Keratinocyte (primary cell): ENCODE data around the gene PCDHGB5. TPM values are rescaled to one million over a fixed set of nuclear protein-coding genes. Genes with fewer than 3 reads are reported as not detected.

ENCODE experiments used
- DNase-seq: peaks from one replicate; pipeline ENCODE4 v3.0.0-alpha.2; 2011; ENCODE audit warnings: low read depth, missing footprints, low spot score
- FAIRE-seq: peaks from 2 replicates; lab custom pipeline; 2011; peaks lifted over from hg19 to GRCh38; lab: Jason Lieb, UNC
- H2AFZ ChIP-seq: 2 replicates; pipeline ENCODE4 v1.6.0; 2012; ENCODE audit warnings: low read length, control low read depth, inconsistent platforms; ENCODE audit not compliant: control insufficient read depth
- H3K27ac ChIP-seq: 2 replicates; pipeline ENCODE4 v1.5.1; 2011; ENCODE audit warnings: low read length; ENCODE audit not compliant: control insufficient read depth, insufficient read depth
- H3K27me3 ChIP-seq: 3 replicates; pipeline ENCODE4 v1.6.0; 2011; ENCODE audit warnings: low read length; ENCODE audit not compliant: control insufficient read depth, insufficient read depth; ENCODE audit errors: extremely low read depth
- H3K36me3 ChIP-seq, 2 experiments: 2 replicates in 1 of 2; 3 replicates in 1 of 2; pipeline ENCODE4 v1.5.1; 2011; ENCODE audit warnings: low read length in 2 of 2, mild to moderate bottlenecking in 1 of 2; ENCODE audit not compliant: control insufficient read depth in 2 of 2, insufficient read depth in 2 of 2; ENCODE audit errors: extremely low read depth in 1 of 2
- H3K4me1 ChIP-seq: 3 replicates; pipeline ENCODE4 v1.5.1; 2011; ENCODE audit warnings: low read length; ENCODE audit not compliant: control insufficient read depth, insufficient read depth; ENCODE audit errors: extremely low read depth
- H3K4me2 ChIP-seq: 3 replicates; pipeline ENCODE4 v1.6.0; 2011; ENCODE audit warnings: low read depth, low read length; ENCODE audit not compliant: control insufficient read depth, insufficient read depth; ENCODE audit errors: extremely low read depth
- H3K4me3 ChIP-seq, 3 experiments: fragments of 200-600 bp in 1 of 3; sonication (generic) in 1 of 3; 2 replicates in 2 of 3; 3 replicates in 1 of 3; pipeline ENCODE4 v1.5.1; 2011 to 2016; ENCODE audit warnings: low read length in 3 of 3, mild to moderate bottlenecking in 3 of 3, control low read depth in 2 of 3, inconsistent platforms in 1 of 3, low read depth in 1 of 3, mixed read lengths in 1 of 3, mixed run types in 1 of 3, moderate library complexity in 1 of 3; ENCODE audit not compliant: control insufficient read depth in 2 of 3, insufficient read depth in 2 of 3; ENCODE audit errors: extremely low read depth in 1 of 3
- H3K79me2 ChIP-seq: 2 replicates; pipeline ENCODE4 v1.6.0; 2012; ENCODE audit warnings: low read length; ENCODE audit not compliant: control insufficient read depth, insufficient read depth
- H3K9ac ChIP-seq: 3 replicates; pipeline ENCODE4 v1.6.0; 2011; ENCODE audit warnings: low read length; ENCODE audit not compliant: control insufficient read depth, insufficient read depth; ENCODE audit errors: extremely low read depth
- H3K9me1 ChIP-seq: 3 replicates; pipeline ENCODE4 v1.6.0; 2011; ENCODE audit warnings: low read length; ENCODE audit not compliant: control insufficient read depth, insufficient read depth; ENCODE audit errors: extremely low read depth
- H3K9me3 ChIP-seq: 2 replicates; pipeline ENCODE4 v1.5.1; 2012; ENCODE audit warnings: low read depth, low read length; ENCODE audit not compliant: control insufficient read depth
- H4K20me1 ChIP-seq: 3 replicates; pipeline ENCODE4 v1.6.0; 2011; ENCODE audit warnings: low read length; ENCODE audit not compliant: control insufficient read depth, insufficient read depth; ENCODE audit errors: extremely low read depth
- CTCF ChIP-seq, 3 experiments: IDR thresholded peaks in 1 of 3; conservative IDR thresholded peaks in 1 of 3; optimal IDR thresholded peaks in 1 of 3; 2 replicates in 2 of 3; 3 replicates in 1 of 3; pipeline versions ENCODE3 to v1.5.1; 2011; ENCODE audit warnings: low read length in 3 of 3, mild to moderate bottlenecking in 3 of 3, moderate library complexity in 2 of 3, control low read depth in 1 of 3, inconsistent platforms in 1 of 3; ENCODE audit not compliant: insufficient read depth in 2 of 3; ENCODE audit errors: extremely low read depth in 1 of 3
- EZH2 ChIP-seq: IDR thresholded peaks from one replicate; pipeline ENCODE4 v1.6.1; 2012; ENCODE audit warnings: inconsistent platforms, mild to moderate bottlenecking, low read length, moderate library complexity
- dilution Hi-C: fragments of 300-500 bp; cut with MboI; formaldehyde crosslinking; loops from one replicate; pipeline ENCODE4 v1.7.0; 2020; ENCODE audit warnings: low sequenced_read_pairs; ENCODE audit not compliant: extremely low pct_ligation_motif_present
- polyA plus RNA-seq, 5 experiments: library from polyadenylated mRNA; depleted of rRNA in 3 of 5; stranded (reverse) in 3 of 5; stranded (forward) in 1 of 5; unstranded in 1 of 5; fragments of >200 nt; gene quantifications; 1 replicate in 1 of 5; 2 replicates in 3 of 5; 3 replicates in 1 of 5; pipeline versions ENCODE4 v1.2.1 to v1.2.3, GENCODE V29; 2011 to 2012; ENCODE audit warnings: missing spikeins in 2 of 5, low read depth in 1 of 5, low replicate concordance in 1 of 5

Gene PCDHGB5
- polyA plus RNA-seq, 1 donor (not counting 4 experiments of a cell fraction or from before 2014, with no cell fraction given): 1.8 TPM

- no peaks in the 10 kb centered on the region for H3K4me1 ChIP-seq
- no peak for DNase-seq
- TF ChIP-seq CTCF (optimal IDR thresholded peaks at IDR 0.05 in 1 of 3, IDR thresholded peaks at IDR 0.05 in 1 of 3, conservative IDR thresholded peaks at IDR 0.05 in 1 of 3; ENCODE audit: extremely low read depth in 1 of 3, insufficient read depth in 2 of 3, low read length in 3 of 3): peak; percentile 40 to 50 (median 47)
- no peak for TF ChIP-seq EZH2
- H3K27ac ChIP-seq: no peak within 1 kb of the TSS
- H2AFZ ChIP-seq: no peak within 1 kb of the TSS
- H3K9me1 ChIP-seq: no peaks in the 10 kb centered on the region
- H3K9ac ChIP-seq: no peak within 1 kb of the TSS
- H4K20me1 ChIP-seq: no peaks in the 10 kb centered on the region
- H3K79me2 ChIP-seq: no peaks in the 10 kb centered on the region
- H3K4me2 ChIP-seq: peak within 1 kb of the TSS; percentile 18
- no peak for FAIRE-seq
- peaks cover 27% of the 10 kb centered on the region for H3K9me3 ChIP-seq
- H3K27me3 ChIP-seq: peaks cover 10% of the 10 kb centered on the region
- H3K36me3 ChIP-seq: no peaks in the 10 kb centered on the region
- H3K4me3 ChIP-seq: peak within 1 kb of the TSS; percentile 1 to 18 (median 11)
- dilution Hi-C loops: no loop called here
Measured at GRCh38 chr5:141402553-141403243, 5.0 kb downstream of the PCDHGB5 start, which contains the start of gene PCDHGA9. Gene PCDHGA9, plus strand, starts transcription at chr5:141402778. Its CDS starts 175 bp downstream, at chr5:141402953.

GRCh38 chr5:141403387-141403786 lies 5.6 kb downstream of the PCDHGB5 start:
- no peak for TF ChIP-seq CTCF (optimal IDR thresholded peaks at IDR 0.05 in 1 of 3, IDR thresholded peaks at IDR 0.05 in 1 of 3, conservative IDR thresholded peaks at IDR 0.05 in 1 of 3; ENCODE audit: extremely low read depth in 1 of 3, insufficient read depth in 2 of 3, low read length in 3 of 3)
- TF ChIP-seq EZH2: no peak
- no peak overlapping the region for H3K27ac ChIP-seq
- H3K27me3 ChIP-seq: peaks cover 10% of the 10 kb centered on the region
- H4K20me1 ChIP-seq: no peaks in the 10 kb centered on the region
- H3K4me1 ChIP-seq: no peaks in the 10 kb centered on the region
- peaks cover 27% of the 10 kb centered on the region for H3K9me3 ChIP-seq
- no peak overlapping the region for H3K9ac ChIP-seq
- H3K9me1 ChIP-seq: no peaks in the 10 kb centered on the region
- no peak overlapping the region for H3K4me3 ChIP-seq
- H3K79me2 ChIP-seq: no peaks in the 10 kb centered on the region
- H3K36me3 ChIP-seq: no peaks in the 10 kb centered on the region
- dilution Hi-C loops: no loop called here
- no peak for DNase-seq
- H3K4me2 ChIP-seq: no peak overlapping the region
- no peak for FAIRE-seq
- H2AFZ ChIP-seq: no peak overlapping the region
